ENCODE data around the gene MGST3.
"Not testable (repeated sequence)": the region's sequence is repeated elsewhere in the genome, so short reads cannot be mapped to it uniquely, and the experiment has no call there.

The MGST3 gene

GRCh38 chr1:165630629-165631341, at the start of gene MGST3:
Gene MGST3 (plus strand): TSS chr1:165631234. CDS start chr1:165649848, 18,614 bp downstream.
- DNase-seq, result peak; percentile 94

GRCh38 chr1:165581926-165582325, 49.1 kb upstream of the MGST3 start:
- no peak for DNase-seq

- no peak for DNase-seq
Observed at GRCh38 chr1:165586398-165586797, 44.6 kb upstream of the MGST3 start.

- not testable (repeated sequence) for DNase-seq
Observed at GRCh38 chr1:165591391-165591790, 39.6 kb upstream of the MGST3 start.

- DNase-seq, result peak; percentile 55
Observed at GRCh38 chr1:165592945-165593823, 37.9 kb upstream of the MGST3 start.

GRCh38 chr1:165595246-165595938, 35.6 kb upstream of the MGST3 start:
- no peak for DNase-seq

- DNase-seq, result peak; percentile 98
Observed at GRCh38 chr1:165597883-165598675, 33.0 kb upstream of the MGST3 start.

GRCh38 chr1:165598676-165599059, 32.4 kb upstream of the MGST3 start:
- no peak for DNase-seq

- no peak for DNase-seq
Observed at GRCh38 chr1:165600793-165601192, 30.2 kb upstream of the MGST3 start.

GRCh38 chr1:165603810-165604209, 27.2 kb upstream of the MGST3 start:
- DNase-seq, result no peak

- no peak for DNase-seq
Observed at GRCh38 chr1:165605246-165605645, 25.8 kb upstream of the MGST3 start.

- DNase-seq, result not testable (repeated sequence)
Observed at GRCh38 chr1:165606676-165607075, 24.4 kb upstream of the MGST3 start.

GRCh38 chr1:165610866-165611265, 20.2 kb upstream of the MGST3 start:
- no peak for DNase-seq

GRCh38 chr1:165612062-165612461, 19.0 kb upstream of the MGST3 start:
- DNase-seq, result no peak

GRCh38 chr1:165616054-165616612, 14.9 kb upstream of the MGST3 start:
- DNase-seq, result no peak

- no peak for DNase-seq
Observed at GRCh38 chr1:165616987-165617546, 14.0 kb upstream of the MGST3 start.

- no peak for DNase-seq
Observed at GRCh38 chr1:165619647-165620151, 11.3 kb upstream of the MGST3 start.

GRCh38 chr1:165623624-165624023, 7.4 kb upstream of the MGST3 start:
- DNase-seq, result no peak

- no peak for DNase-seq
Observed at GRCh38 chr1:165624441-165624840, 6.6 kb upstream of the MGST3 start.

GRCh38 chr1:165628147-165628822, 2.7 kb upstream of the MGST3 start:
- no peak for DNase-seq

- no peak for DNase-seq
Observed at GRCh38 chr1:165629151-165629550, 1.9 kb upstream of the MGST3 start.

All from NCI-H1092 (cell line).